Uterus (tissue), 4 donors: ENCODE measurements around the gene PTGIS. TPM values are rescaled to one million over a fixed set of nuclear protein-coding genes. Genes with fewer than 3 reads are reported as not detected.

ENCODE experiments used
- DNase-seq, 2 donors: peaks; one replicate each; pipeline ENCODE4 v3.0.0-alpha.2; 2019 to 2020
- H3K27ac ChIP-seq, 2 donors: fragments of 200-600 bp; sonication (generic); 1 replicate in 1 of 2; 2 replicates in 1 of 2; pipeline ENCODE4 v1.5.1; 2016 to 2018
- H3K27me3 ChIP-seq, 2 donors: fragments of 200-600 bp; sonication (generic); one replicate each; pipeline ENCODE4 v1.5.1; 2018 to 2019; ENCODE audit warnings: control low read depth in 1 of 2
- H3K36me3 ChIP-seq, 2 donors: fragments of 200-600 bp; sonication (generic); one replicate each; pipeline ENCODE4 v1.5.1; 2019; ENCODE audit warnings: control low read depth in 1 of 2
- H3K4me1 ChIP-seq, 2 donors: fragments of 200-600 bp; sonication (generic); one replicate each; pipeline ENCODE4 v1.5.1; 2018 to 2019; ENCODE audit warnings: control low read depth in 1 of 2
- H3K4me3 ChIP-seq, 2 donors: fragments of 200-600 bp; sonication (generic); 1 replicate in 1 of 2; 2 replicates in 1 of 2; pipeline ENCODE4 v1.5.1; 2018 to 2019; ENCODE audit warnings: mild to moderate bottlenecking in 1 of 2
- H3K9me3 ChIP-seq, 2 donors: fragments of 200-600 bp; sonication (generic); one replicate each; pipeline ENCODE4 v1.5.1; 2019; ENCODE audit warnings: control low read depth in 1 of 2
- POLR2A ChIP-seq, 2 donors: fragments of 450-650 bp; IDR thresholded peaks; one replicate each; pipeline ENCODE4 v1.6.1; 2016; ENCODE audit warnings: antibody characterized with exemption in 2 of 2, mild to moderate bottlenecking in 1 of 2, moderate library complexity in 1 of 2
- intact Hi-C: fragments of 100-400 bp; cut with DNase I; formaldehyde crosslinking; loops from one replicate; pipeline ENCODE4 v1.15.1; 2023; ENCODE audit warnings: low total_unique reads
- total RNA-seq, 4 donors: library from RNA; depleted of rRNA in 3 of 4; stranded (reverse); fragments of >200 nt in 3 of 4; gene quantifications; one replicate each; pipeline versions ENCODE4 v1.1.0 to v1.2.4, GENCODE V29; 2014 to 2023
- TF ChIP-seq, protein P1 (sequence below), 4 experiments: fragments of 200-600 bp in 2 of 4; fragments of 450-650 bp in 2 of 4; sonication (generic) in 2 of 4; IDR thresholded peaks; one replicate each; pipeline ENCODE4 v1.5.1; 2016 to 2019; ENCODE audit warnings: antibody characterized with exemption in 4 of 4, mild to moderate bottlenecking in 2 of 4, moderate library complexity in 1 of 4
- donor health status: DM: yes; HTN: yes; CAD: no.

The PTGIS gene
- total RNA-seq, 4 donors from 2014 or later = 64.7 to 460 (median 140) TPM

GRCh38 chr20:49556621-49557020 lies 11.3 kb downstream of the PTGIS start:
- Histone ChIP-seq H3K9me3 (no peaks in the 10 kb centered on the region), H3K4me3 (peak overlapping the region in 1 of 2 donors; percentile 12), H3K27ac (peak overlapping the region; percentile 94 to 98), H3K27me3 (no peaks in the 10 kb centered on the region), H3K36me3 (no peaks in the 10 kb centered on the region), H3K4me1 (peaks cover 21 to 29% of the 10 kb centered on the region in 2 donors)
- intact Hi-C loops = no loop called here
- DNase-seq = no peak
- TF ChIP-seq, protein P1, sequence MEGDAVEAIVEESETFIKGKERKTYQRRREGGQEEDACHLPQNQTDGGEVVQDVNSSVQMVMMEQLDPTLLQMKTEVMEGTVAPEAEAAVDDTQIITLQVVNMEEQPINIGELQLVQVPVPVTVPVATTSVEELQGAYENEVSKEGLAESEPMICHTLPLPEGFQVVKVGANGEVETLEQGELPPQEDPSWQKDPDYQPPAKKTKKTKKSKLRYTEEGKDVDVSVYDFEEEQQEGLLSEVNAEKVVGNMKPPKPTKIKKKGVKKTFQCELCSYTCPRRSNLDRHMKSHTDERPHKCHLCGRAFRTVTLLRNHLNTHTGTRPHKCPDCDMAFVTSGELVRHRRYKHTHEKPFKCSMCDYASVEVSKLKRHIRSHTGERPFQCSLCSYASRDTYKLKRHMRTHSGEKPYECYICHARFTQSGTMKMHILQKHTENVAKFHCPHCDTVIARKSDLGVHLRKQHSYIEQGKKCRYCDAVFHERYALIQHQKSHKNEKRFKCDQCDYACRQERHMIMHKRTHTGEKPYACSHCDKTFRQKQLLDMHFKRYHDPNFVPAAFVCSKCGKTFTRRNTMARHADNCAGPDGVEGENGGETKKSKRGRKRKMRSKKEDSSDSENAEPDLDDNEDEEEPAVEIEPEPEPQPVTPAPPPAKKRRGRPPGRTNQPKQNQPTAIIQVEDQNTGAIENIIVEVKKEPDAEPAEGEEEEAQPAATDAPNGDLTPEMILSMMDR (IDR thresholded peaks at IDR 0.05) = no peak
- TF ChIP-seq POLR2A (IDR thresholded peaks at IDR 0.05) = no peak

DNA sequence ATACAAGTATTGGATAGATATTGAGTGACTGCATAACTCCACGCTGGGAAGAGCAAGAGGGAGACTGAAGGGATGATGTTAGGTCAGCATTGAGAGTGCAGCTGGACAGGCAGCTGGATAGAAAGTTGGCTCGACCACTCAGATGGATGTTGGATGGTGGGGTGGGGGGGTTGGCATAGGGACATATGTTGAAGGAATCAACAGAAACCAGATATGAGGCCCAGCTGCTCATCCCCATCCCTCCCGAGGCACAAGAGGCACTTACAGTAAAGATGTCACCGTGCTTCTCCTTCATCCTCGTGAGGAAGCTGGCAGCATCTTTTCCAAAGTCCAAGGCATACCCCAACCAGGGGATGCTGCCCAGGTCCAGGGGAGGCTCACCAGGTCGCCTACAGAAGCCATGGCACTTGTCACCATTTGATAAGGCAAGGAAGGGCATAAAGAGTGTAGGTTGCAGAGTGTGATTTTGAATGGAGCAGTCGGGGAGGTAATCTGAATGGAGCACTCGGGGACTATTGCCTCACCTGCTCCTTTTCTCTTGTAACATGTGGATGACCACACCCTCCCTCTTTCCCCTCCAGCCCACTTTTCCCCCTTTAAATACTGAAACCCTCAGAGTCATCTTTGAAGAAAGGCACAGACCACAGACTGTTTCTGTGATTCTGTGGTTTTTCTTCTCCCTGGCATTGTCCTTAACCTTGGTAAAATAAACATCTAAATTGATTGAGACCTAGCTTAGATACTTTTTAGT lies 18.0 kb downstream of the PTGIS start:
- DNase-seq = no peak
- intact Hi-C loops = loop anchor here (10.0 kb wide), 1 partner anchor 335 kb away; no protein-coding TSS in a partner anchor
- Histone ChIP-seq H3K36me3 (no peaks in the 10 kb centered on the region), H3K4me1 (peaks cover 0 to 25% of the 10 kb centered on the region in 2 donors), H3K27me3 (no peaks in the 10 kb centered on the region), H3K9me3 (no peaks in the 10 kb centered on the region), H3K27ac (peak overlapping the region; percentile 94 to 98), H3K4me3 (no peak overlapping the region)
- no peak for TF ChIP-seq POLR2A (IDR thresholded peaks at IDR 0.05)
- TF ChIP-seq, protein P1 (IDR thresholded peaks at IDR 0.05) = no peak

- intact Hi-C loops = loop anchor here (10.0 kb wide), 1 partner anchor 336 kb away; no protein-coding TSS in a partner anchor
- Histone ChIP-seq H3K27me3 (no peaks in the 10 kb centered on the region), H3K4me1 (peaks cover 0 to 23% of the 10 kb centered on the region in 2 donors), H3K36me3 (no peaks in the 10 kb centered on the region), H3K4me3 (no peak overlapping the region), H3K9me3 (no peaks in the 10 kb centered on the region), H3K27ac (no peak overlapping the region)
- no peak for DNase-seq
- no peak for TF ChIP-seq POLR2A (IDR thresholded peaks at IDR 0.05)
- TF ChIP-seq, protein P1 (IDR thresholded peaks at IDR 0.05) = no peak
Observed at GRCh38 chr20:49548371-49548947, 19.5 kb downstream of the PTGIS start.

DNA sequence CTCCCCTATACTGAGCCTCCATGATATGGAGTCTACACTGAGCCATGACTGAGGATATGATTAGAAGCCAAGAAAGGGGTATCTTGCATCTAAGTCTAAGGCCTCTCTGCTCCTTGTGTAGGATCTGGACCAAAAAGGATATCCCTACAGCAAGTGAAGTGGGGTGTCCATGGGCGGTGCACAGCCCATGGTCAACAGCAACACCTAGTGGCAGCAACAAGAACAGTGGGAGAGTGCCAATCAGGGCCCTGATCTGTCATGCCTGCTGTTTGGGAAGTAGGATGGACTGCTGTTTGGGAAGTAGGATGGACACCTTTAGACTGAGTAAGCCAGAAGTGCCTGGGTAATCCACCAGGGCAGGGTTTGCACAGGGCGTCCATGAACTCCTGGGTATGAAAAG lies 22.4 kb downstream of the PTGIS start:
- Histone ChIP-seq H3K9me3 (no peaks in the 10 kb centered on the region), H3K4me1 (peaks cover 0 to 4% of the 10 kb centered on the region in 2 donors), H3K27me3 (no peaks in the 10 kb centered on the region), H3K27ac (peak overlapping the region in 1 of 2 donors; percentile 74), H3K4me3 (no peak overlapping the region), H3K36me3 (no peaks in the 10 kb centered on the region)
- no peak for DNase-seq
- intact Hi-C loops = loop anchor here (10.0 kb wide), 1 partner anchor 339 kb away; no protein-coding TSS in a partner anchor
- TF ChIP-seq POLR2A (IDR thresholded peaks at IDR 0.05) = no peak
- TF ChIP-seq, protein P1 (IDR thresholded peaks at IDR 0.05) = peak in 1 of 4 experiments; percentile 4

- H3K4me3 ChIP-seq = no peak overlapping the region
- TF ChIP-seq, protein P1 (IDR thresholded peaks at IDR 0.05) = no peak
- TF ChIP-seq POLR2A (IDR thresholded peaks at IDR 0.05) = no peak
- intact Hi-C loops = loop anchor here (5.0 to 10.0 kb wide), 2 partner anchors 63 to 340 kb away; no protein-coding TSS in a partner anchor
- DNase-seq = no peak
- no peaks in the 10 kb centered on the region for H3K36me3 ChIP-seq
- no peaks in the 10 kb centered on the region for H3K9me3 ChIP-seq
- peak overlapping the region; percentile 52 to 74 for H3K27ac ChIP-seq
- no peaks in the 10 kb centered on the region for H3K4me1 ChIP-seq
- H3K27me3 ChIP-seq = no peaks in the 10 kb centered on the region
Observed at GRCh38 chr20:49544535-49544934, 23.4 kb downstream of the PTGIS start.
